ENCODE measurements around the gene ACTR5. TPM values are rescaled to one million over a fixed set of nuclear protein-coding genes. Genes with fewer than 3 reads are reported as not detected.

The ACTR5 gene
- total and polyA plus RNA-seq, 2 of the 13 experiments (the other 11 are each of a cell fraction or from before 2014, with no cell fraction given): 19.5 to 20.5 TPM

- TF ChIP-seq HNRNPUL1 (IDR thresholded peaks at IDR 0.05; ENCODE audit: low read depth, low read length) (no peak; the same call in 1 of the 2 replicates), HNF4A (CRISPR knock-in tag; IDR thresholded peaks at IDR 0.05) (no peak), ELF1 (CRISPR knock-in tag; IDR thresholded peaks at IDR 0.05) (no peak), ZNF333 (CRISPR knock-in tag; IDR thresholded peaks at IDR 0.05; ENCODE audit: borderline replicate concordance) (peak; percentile 99), ZNF331 (CRISPR knock-in tag; IDR thresholded peaks at IDR 0.05) (peak; percentile 57; the same call in 1 of the 2 replicates), ZFY (CRISPR knock-in tag; IDR thresholded peaks at IDR 0.05) (peak; percentile 96), ZNF138 (CRISPR knock-in tag; IDR thresholded peaks at IDR 0.05; ENCODE audit: low read depth) (no peak; the same call in 1 of the 2 replicates), DRAP1 (CRISPR knock-in tag; IDR thresholded peaks at IDR 0.05) (peak; percentile 97), ZNF367 (CRISPR knock-in tag; IDR thresholded peaks at IDR 0.05; ENCODE audit: borderline replicate concordance) (peak; percentile 79; the same call in 1 of the 2 replicates), KAT7 (CRISPR knock-in tag; IDR thresholded peaks at IDR 0.05; ENCODE audit: borderline replicate concordance) (peak; percentile 68; the same call in 1 of the 2 replicates), SKI (IDR thresholded peaks at IDR 0.05; ENCODE audit: partially characterized antibody) (peak; percentile 68), ATF5 (CRISPR knock-in tag; IDR thresholded peaks at IDR 0.05; ENCODE audit: low read depth) (peak; percentile 77; the same call in 1 of the 2 replicates), CBFB (CRISPR knock-in tag; IDR thresholded peaks at IDR 0.05) (peak; percentile 94), MLLT10 (CRISPR knock-in tag; IDR thresholded peaks at IDR 0.05) (no peak), ZNF251 (CRISPR knock-in tag; IDR thresholded peaks at IDR 0.05) (0 out of 2 replicates have a peak, but pooled peaks have one; percentile 62), E2F5 (CRISPR knock-in tag; conservative IDR thresholded peaks at IDR 0.05) (peak; percentile 88), REST (IDR thresholded peaks at IDR 0.05; ENCODE audit: borderline replicate concordance in 1 of 2, low read depth in 1 of 2, low read length in 2 of 2) (no peak), ZNF33A (CRISPR knock-in tag; IDR thresholded peaks at IDR 0.05; ENCODE audit: borderline replicate concordance) (no peak), GFI1 (CRISPR knock-in tag; IDR thresholded peaks at IDR 0.05; ENCODE audit: borderline replicate concordance) (no peak; the same call in 1 of the 2 replicates), IRF9 (CRISPR knock-in tag; IDR thresholded peaks at IDR 0.05; ENCODE audit: borderline replicate concordance) (peak; percentile 98; the same call in 1 of the 2 replicates), NCOA2 (CRISPR knock-in tag; IDR thresholded peaks at IDR 0.05) (no peak; the same call in 1 of the 2 replicates), TEF (CRISPR knock-in tag; IDR thresholded peaks at IDR 0.05) (peak; percentile 80; the same call in 1 of the 2 replicates)
Measured at GRCh38 chr20:38748097-38748860, at the start of gene ACTR5 (continued).
